ENCODE data around the gene COPZ2. TPM values are rescaled to one million over a fixed set of nuclear protein-coding genes. Genes with fewer than 3 reads are reported as not detected.

The COPZ2 gene
- total and polyA plus RNA-seq, 2 donors (not counting 1 experiment from before 2014, with no cell fraction given): 1.0 to 2.3 TPM

DNA sequence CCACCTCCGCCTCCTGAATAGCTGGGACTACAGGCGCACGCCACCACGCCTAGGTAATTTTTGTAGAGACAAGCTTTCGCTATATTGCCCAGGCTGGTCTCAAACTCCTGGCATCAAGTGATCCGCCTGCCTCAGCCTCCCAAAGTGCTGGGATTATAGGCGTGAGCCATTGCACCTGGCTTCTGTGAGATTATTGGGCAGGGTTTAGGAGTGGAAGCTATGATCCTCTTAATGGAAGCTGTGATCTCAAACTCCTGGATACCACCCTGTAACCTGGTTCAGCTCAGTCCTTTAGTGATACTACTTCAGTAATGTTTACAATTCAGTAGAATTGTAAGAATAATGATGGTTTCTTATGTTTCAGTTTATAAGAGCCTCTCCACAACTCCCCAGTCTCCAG is 24.7 kb upstream of the COPZ2 start:
- POLR2A ChIA-PET: no interaction called here
- H3K27ac Mint-ChIP-seq: no peak overlapping the region

DNA sequence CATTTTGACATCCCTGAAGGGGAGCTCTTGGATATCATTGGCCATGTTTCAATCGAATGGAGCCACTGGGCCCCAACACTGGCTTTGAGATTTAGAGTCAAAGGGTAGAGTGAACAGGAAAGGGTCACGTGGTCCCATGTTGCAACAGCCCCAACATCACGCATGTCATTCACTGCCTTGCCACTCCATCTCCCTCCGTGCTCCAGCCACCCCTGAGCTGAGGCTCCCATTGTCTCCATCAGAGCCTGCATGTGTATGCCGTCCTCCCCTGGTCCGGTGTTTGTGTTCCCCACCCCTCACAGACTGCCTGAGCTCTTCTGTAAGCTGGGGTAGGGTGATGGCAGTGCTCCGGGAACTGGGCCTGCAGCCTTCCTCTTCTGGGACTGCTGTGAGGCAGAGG is 22.7 kb upstream of the COPZ2 start:
- no peaks in the 10 kb centered on the region for H3K27me3 Mint-ChIP-seq
- H3K27ac Mint-ChIP-seq: no peak overlapping the region
- H3K27me3 ChIP-seq (replicated peaks in 1 of 4; ENCODE audit: control extremely low read depth in 1 of 4, control insufficient read depth in 3 of 4, insufficient read depth in 4 of 4, low read length in 3 of 4): no peaks in the 10 kb centered on the region
- no peaks in the 10 kb centered on the region for H3K9me3 ChIP-seq (ENCODE audit: control extremely low read depth in 1 of 3, control insufficient read depth in 2 of 3, insufficient read depth in 1 of 3, low read length in 2 of 3)
- ChIA-PET CTCF (interaction anchor here (2.8 kb wide), 1 partner anchor 20 kb away, joined by 11 read pairs; no protein-coding TSS in a partner anchor), POLR2A (no interaction called here)
- no peak for DNase-seq
- no peaks in the 10 kb centered on the region for H3K9me3 Mint-ChIP-seq (ENCODE audit: insufficient read depth)
- no peak for ATAC-seq (ENCODE audit: low read depth)
- peaks cover 30% of the 10 kb centered on the region for H4K20me1 ChIP-seq (ENCODE audit: control insufficient read depth, insufficient read depth, low read length, poor library complexity, severe bottlenecking)
- H3K4me2 ChIP-seq (replicated peaks; ENCODE audit: low read depth, low read length, poor library complexity, severe bottlenecking): no peak overlapping the region
- no peak overlapping the region for H3K27ac ChIP-seq (ENCODE audit: low read length in 2 of 2)
- no peak overlapping the region for H3K4me3 ChIP-seq (ENCODE audit: control extremely low read depth in 1 of 5, extremely low read depth in 1 of 5, insufficient read depth in 1 of 5, low read depth in 2 of 5, low read length in 4 of 5)
- peaks cover 12 to 15% of the 10 kb centered on the region in 2 donors for H3K4me1 ChIP-seq (ENCODE audit: control insufficient read depth in 2 of 2, insufficient read depth in 2 of 2, low read length in 2 of 2)
- H3K79me2 ChIP-seq (ENCODE audit: control insufficient read depth, insufficient read depth, low read length): peaks cover 16% of the 10 kb centered on the region
- TF ChIP-seq, protein P1, sequence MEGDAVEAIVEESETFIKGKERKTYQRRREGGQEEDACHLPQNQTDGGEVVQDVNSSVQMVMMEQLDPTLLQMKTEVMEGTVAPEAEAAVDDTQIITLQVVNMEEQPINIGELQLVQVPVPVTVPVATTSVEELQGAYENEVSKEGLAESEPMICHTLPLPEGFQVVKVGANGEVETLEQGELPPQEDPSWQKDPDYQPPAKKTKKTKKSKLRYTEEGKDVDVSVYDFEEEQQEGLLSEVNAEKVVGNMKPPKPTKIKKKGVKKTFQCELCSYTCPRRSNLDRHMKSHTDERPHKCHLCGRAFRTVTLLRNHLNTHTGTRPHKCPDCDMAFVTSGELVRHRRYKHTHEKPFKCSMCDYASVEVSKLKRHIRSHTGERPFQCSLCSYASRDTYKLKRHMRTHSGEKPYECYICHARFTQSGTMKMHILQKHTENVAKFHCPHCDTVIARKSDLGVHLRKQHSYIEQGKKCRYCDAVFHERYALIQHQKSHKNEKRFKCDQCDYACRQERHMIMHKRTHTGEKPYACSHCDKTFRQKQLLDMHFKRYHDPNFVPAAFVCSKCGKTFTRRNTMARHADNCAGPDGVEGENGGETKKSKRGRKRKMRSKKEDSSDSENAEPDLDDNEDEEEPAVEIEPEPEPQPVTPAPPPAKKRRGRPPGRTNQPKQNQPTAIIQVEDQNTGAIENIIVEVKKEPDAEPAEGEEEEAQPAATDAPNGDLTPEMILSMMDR (IDR thresholded peaks at IDR 0.05): no peak
- TF ChIP-seq EZH2 (IDR thresholded peaks at IDR 0.05; ENCODE audit: borderline replicate concordance, insufficient read depth, low read depth, low read length, poor library complexity, severe bottlenecking): no peak
- intact Hi-C loops (cut with micrococcal nuclease): no loop called here
- H3K9ac ChIP-seq (ENCODE audit: low read length): no peak overlapping the region
- H2AFZ ChIP-seq (ENCODE audit: insufficient read depth, low read depth, low read length, poor library complexity, severe bottlenecking): no peak overlapping the region
- peaks cover 15% of the 10 kb centered on the region for H3K4me1 Mint-ChIP-seq
- no peak overlapping the region for H3K4me3 Mint-ChIP-seq
- whole genome bisulfite sequencing (ENCODE audit: insufficient coverage): 93% methylated on average over 3 of the region's 7 CpGs
- peaks cover 4 to 61% of the 10 kb centered on the region in 2 experiments for H3K36me3 ChIP-seq (replicated peaks in 1 of 2; ENCODE audit: control extremely low read depth in 1 of 2, control insufficient read depth in 1 of 2, extremely low read depth in 1 of 2, insufficient read depth in 2 of 2, low read length in 1 of 2)

More for the DNA sequence above, 24.7 kb upstream of the COPZ2 start:
- no peak overlapping the region for H3K9ac ChIP-seq (ENCODE audit: low read length)
- H3K4me3 Mint-ChIP-seq: no peak overlapping the region
- intact Hi-C loops (cut with micrococcal nuclease): no loop called here
- no peaks in the 10 kb centered on the region for H3K9me3 ChIP-seq (ENCODE audit: control extremely low read depth in 1 of 3, control insufficient read depth in 2 of 3, insufficient read depth in 1 of 3, low read length in 2 of 3)
- peaks cover 7 to 63% of the 10 kb centered on the region in 2 experiments for H3K36me3 ChIP-seq (replicated peaks in 1 of 2; ENCODE audit: control extremely low read depth in 1 of 2, control insufficient read depth in 1 of 2, extremely low read depth in 1 of 2, insufficient read depth in 2 of 2, low read length in 1 of 2)
- H3K4me1 Mint-ChIP-seq: no peaks in the 10 kb centered on the region
- H3K79me2 ChIP-seq (ENCODE audit: control insufficient read depth, insufficient read depth, low read length): no peaks in the 10 kb centered on the region
- no peaks in the 10 kb centered on the region for H3K27me3 Mint-ChIP-seq
- CTCF ChIA-PET: interaction anchor here (0.8 to 1.6 kb wide), 8 partner anchors 11 to 68 kb away, joined by 3 to 5 read pairs (median 4); no protein-coding TSS in a partner anchor
- no peak for ATAC-seq (ENCODE audit: low read depth)
- H3K9me3 Mint-ChIP-seq (ENCODE audit: insufficient read depth): no peaks in the 10 kb centered on the region
- H3K4me2 ChIP-seq (replicated peaks; ENCODE audit: low read depth, low read length, poor library complexity, severe bottlenecking): no peak overlapping the region
- no peak for DNase-seq
- 96% methylated on average over 7 of the region's 7 CpGs for WGBS (ENCODE audit: insufficient coverage)
- TF ChIP-seq, protein P1 (IDR thresholded peaks at IDR 0.05): no peak
- TF ChIP-seq EZH2 (IDR thresholded peaks at IDR 0.05; ENCODE audit: borderline replicate concordance, insufficient read depth, low read depth, low read length, poor library complexity, severe bottlenecking): no peak
- H3K4me3 ChIP-seq (ENCODE audit: control extremely low read depth in 1 of 5, extremely low read depth in 1 of 5, insufficient read depth in 1 of 5, low read depth in 2 of 5, low read length in 4 of 5): no peak overlapping the region
- H4K20me1 ChIP-seq (ENCODE audit: control insufficient read depth, insufficient read depth, low read length, poor library complexity, severe bottlenecking): peaks cover 17% of the 10 kb centered on the region
- no peaks in the 10 kb centered on the region for H3K27me3 ChIP-seq (replicated peaks in 1 of 4; ENCODE audit: control extremely low read depth in 1 of 4, control insufficient read depth in 3 of 4, insufficient read depth in 4 of 4, low read length in 3 of 4)
- no peak overlapping the region for H2AFZ ChIP-seq (ENCODE audit: insufficient read depth, low read depth, low read length, poor library complexity, severe bottlenecking)
- no peaks in the 10 kb centered on the region for H3K4me1 ChIP-seq (ENCODE audit: control insufficient read depth in 2 of 2, insufficient read depth in 2 of 2, low read length in 2 of 2)
- no peak overlapping the region for H3K27ac ChIP-seq (ENCODE audit: low read length in 2 of 2)
